Activated T-helper 1 cell treated with anti-CD3 and anti-CD28 coated beads, Interleukin-2, amount 50 U/mL, for 16 hours (primary cell): ENCODE data around the gene DCAF11.

Source experiments
- DNase-seq, 2 donors: peaks; one replicate each; pipeline ENCODE4 v3.0.0-alpha.2; 2020; ENCODE audit warnings: low read depth in 1 of 2, low spot score in 1 of 2

DCAF11 gene

DNA sequence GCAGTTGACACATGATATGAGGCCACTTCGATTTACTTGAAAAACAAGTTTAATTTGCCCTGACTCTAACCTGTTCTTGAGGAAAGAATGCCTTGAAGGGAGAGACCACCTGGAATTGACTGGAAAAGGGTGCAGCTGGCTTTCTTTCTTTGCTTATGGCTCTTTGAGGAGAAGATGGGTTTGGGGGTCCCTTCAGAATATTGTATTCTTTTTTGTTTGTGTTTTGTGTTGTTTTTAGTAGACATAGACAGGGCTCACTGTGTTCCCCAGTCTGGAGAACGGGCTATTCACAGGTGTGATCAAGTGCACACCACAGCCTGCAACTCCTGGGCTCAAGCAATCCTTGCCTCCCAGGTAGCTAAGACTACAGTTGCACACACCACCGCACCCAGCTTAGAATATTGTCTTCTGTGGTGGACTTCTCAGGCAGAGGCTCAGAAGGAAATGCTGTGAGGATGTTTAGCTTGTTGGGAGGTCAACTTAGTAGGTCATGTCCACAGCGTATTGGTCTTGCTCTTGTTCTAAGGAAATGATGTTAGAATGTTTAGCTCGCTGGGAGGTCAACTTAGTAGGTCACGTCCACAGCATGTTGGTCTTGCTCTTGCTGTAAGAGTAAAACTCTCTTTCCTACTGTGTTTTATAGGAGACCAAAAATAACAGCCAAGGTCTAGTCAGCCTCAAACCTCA is 1.7 kb downstream of the DCAF11 start:
- DNase-seq: no peak

- DNase-seq: no peak
Measured at GRCh38 chr14:24117179-24117578, 2.6 kb downstream of the DCAF11 start.

DNA sequence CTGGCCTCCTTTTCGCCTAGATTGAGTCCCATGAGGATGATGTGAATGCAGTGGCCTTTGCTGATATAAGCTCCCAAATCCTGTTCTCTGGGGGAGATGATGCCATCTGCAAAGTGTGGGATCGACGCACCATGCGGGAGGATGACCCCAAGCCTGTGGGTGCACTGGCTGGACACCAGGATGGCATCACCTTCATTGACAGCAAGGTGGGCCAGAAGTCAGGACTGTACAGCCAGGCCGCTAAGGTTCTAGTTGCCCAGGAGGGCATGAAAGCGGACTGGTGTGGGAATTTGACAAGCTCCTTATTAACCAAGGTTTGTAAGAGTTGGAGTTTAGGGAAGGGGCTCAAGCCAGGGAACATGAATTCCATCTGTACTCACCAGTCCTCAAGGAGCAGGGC is 5.1 kb downstream of the DCAF11 start:
- DNase-seq: no peak

DNA sequence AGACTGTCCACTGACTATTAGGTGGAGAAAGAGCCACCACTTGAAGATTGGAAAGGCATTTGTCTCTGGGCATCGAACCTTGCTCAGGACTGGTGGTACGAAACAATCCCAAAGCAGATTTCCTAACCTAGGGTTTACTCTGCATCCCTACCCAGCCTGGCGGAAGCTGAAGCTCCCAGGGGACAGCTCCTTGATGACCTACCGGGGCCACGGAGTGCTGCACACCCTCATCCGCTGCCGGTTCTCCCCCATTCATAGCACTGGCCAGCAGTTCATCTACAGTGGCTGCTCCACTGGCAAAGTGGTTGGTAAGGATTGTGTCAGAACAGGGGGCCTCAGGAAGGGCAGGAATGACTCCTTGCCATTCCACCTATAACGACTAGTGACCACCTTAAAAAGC is 6.6 kb downstream of the DCAF11 start:
- no peak for DNase-seq

DNA sequence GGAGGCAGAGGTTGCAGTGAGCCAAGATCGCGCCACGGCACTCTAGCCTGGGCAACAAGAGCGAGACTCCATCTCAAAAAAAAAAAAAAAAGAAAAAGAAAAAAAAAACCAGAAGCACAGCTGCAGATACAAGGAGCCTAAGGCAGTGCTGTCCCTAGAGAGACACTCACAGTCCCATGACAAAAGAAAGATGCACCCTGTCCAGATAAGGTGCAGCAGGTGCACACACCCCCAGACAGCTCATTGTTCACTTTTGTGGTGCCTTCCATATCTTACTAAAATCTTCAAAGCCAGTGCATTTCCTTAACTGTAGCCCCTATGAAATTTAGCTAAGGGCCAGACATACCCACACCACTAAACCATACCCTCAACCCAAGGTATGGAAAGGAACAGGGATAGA is 7.8 kb downstream of the DCAF11 start:
- no peak for DNase-seq

- DNase-seq: no peak
Measured at GRCh38 chr14:24122898-24123297, 8.3 kb downstream of the DCAF11 start.

- DNase-seq: no peak
Measured at GRCh38 chr14:24123424-24124417, 9.1 kb downstream of the DCAF11 start.

- DNase-seq: no peak
Measured at GRCh38 chr14:24126939-24127338, 12.4 kb downstream of the DCAF11 start.

- no peak for DNase-seq
Measured at GRCh38 chr14:24127673-24128072, 13.1 kb downstream of the DCAF11 start.

DNA sequence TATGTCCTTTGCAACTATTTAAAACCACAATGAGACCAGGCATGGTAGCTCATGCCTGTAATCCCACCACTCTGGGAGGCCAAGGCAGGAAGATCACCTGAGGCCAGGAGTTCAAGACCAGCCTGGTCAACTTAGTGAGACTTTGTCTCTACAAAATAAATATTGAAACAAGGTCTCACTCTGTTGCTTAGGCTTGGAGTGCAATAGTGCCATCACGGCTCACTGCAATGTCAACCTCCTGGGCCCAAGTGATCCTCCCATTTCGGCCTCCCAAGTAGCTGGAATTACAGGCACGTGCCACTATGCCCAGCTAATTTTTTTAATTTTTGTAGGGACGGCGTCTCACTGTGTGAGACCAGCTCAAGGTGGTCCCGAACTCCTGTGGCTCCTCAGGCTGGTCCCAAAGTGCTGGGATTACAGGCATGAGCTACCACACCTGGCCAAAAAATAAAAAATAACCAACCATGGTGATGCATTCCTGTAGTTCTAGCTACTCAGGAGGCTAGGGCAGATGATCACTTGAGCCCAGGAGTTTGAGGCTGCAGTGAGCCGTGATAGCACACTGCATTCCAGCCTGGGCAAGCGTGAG is 14.9 kb downstream of the DCAF11 start:
- DNase-seq: no peak

DNA sequence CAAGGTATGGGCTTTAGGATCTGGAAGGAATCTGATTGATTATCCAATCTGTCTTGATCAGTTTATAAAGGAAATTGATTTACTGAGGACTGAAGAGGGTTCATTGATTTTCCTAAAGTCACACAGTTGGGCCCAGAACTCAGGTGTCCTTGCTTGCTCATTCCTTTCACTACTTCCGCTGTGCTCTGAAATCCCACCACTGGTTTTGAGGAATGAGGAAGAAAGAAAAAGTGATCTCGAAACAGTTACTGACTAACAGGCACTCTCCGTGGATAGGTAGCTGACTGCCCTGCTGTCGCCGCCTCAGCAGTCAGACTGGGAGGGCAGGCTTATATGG is 15.8 kb downstream of the DCAF11 start, which contains the start of gene FITM1:
Gene FITM1, plus strand, starts transcription at position 280 of the 337 bp plus-strand sequence. CDS start 905 bp downstream, outside the sequence.
- DNase-seq: no peak

GRCh38 chr14:24130717-24131548 is 16.4 kb downstream of the DCAF11 start:
- DNase-seq: no peak

- DNase-seq: no peak
Measured at GRCh38 chr14:24131549-24131966, 17.0 kb downstream of the DCAF11 start.

GRCh38 chr14:24132061-24132685 is 17.6 kb downstream of the DCAF11 start:
- no peak for DNase-seq

DNA sequence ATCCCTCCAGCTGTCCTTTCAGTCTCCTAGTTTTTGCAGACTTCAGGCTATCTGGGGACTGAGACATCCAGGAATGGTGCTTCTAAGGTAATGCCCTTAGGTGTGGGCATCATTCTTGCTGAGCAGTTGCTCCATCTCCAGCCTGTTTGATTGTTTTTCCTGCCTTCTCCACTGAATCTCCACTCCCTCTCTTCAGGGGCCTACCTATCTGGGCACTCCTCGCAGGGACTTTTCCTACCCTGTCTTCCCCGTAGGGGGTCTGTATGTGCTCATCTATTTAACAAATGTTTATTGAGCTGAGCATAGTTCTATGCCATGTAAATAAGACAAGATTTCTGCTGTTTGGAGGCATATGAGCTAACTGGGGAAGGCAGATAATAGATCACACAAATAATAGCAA is 18.4 kb downstream of the DCAF11 start:
- no peak for DNase-seq

GRCh38 chr14:24133735-24134134 is 19.2 kb downstream of the DCAF11 start:
- no peak for DNase-seq

GRCh38 chr14:24135584-24135833 is 20.9 kb downstream of the DCAF11 start:
- DNase-seq: no peak

DNA sequence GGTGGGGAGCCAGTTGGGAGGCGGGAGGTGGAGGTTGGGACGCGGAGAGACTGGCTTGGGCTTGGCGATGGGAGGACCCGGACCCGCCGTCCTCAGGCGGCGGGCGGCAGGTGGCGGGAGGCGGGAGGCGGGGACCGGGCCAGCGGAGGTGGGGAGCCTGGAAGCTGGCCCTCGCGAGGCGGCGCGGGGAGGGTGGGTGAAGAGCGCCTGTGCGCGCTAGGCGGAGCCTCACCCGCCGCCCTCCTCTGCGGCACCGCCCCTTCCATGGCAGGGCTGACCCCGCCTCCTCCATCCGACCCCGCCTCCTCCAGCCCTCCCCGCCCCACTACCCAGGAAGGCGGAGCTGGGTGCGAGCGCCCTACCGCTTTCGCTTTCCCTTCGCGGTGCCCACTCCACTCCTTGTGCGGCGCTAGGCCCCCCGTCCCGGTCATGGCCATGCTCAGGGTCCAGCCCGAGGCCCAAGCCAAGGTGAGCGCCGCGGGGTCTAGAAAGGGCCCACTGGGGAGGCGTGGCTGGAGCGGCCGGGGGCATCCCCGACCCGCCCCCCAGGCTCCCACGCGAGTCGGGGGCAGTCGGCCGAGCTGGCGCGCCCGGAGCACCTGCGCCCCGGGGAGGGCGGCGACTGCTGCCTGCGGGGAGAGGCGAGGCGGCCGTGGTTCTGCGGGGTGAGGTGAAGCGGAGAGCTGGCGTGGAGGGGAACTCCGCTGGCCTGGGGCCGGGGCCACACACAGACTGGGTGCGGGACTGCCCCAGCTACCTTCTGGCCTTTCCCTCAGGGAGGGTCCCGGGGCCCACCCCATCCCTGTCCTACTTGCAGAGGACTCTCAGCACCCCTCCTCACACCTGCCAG is 21.5 kb downstream of the DCAF11 start, which contains the start of gene PSME1:
Gene PSME1, plus strand, starts transcription at position 361 of the 850 bp plus-strand sequence. Its CDS starts 69 bp downstream, at position 430.
- peak; percentile 89 to 90 for DNase-seq

- DNase-seq: no peak
Measured at GRCh38 chr14:24136684-24137528, 22.3 kb downstream of the DCAF11 start.
